Adrenal gland (tissue), 12 donors: ENCODE data around the gene EGLN2. TPM values are rescaled to one million over a fixed set of nuclear protein-coding genes. Genes with fewer than 3 reads are reported as not detected.
A peak's percentile ranks its signal among the peaks of the same experiment; 100 is the strongest.

Source experiments
- DNase-seq, 7 donors: peaks; one replicate each; pipeline ENCODE4 v3.0.0-alpha.2; 2019 to 2020
- H3K27ac ChIP-seq, 5 donors: fragments of 200-600 bp; sonication (generic) in 4 of 5; 1 replicate in 3 of 5; 2 replicates in 2 of 5; pipeline versions ENCODE4 v1.5.1 to v1.8.0; 2016 to 2020; ENCODE audit warnings: mild to moderate bottlenecking in 1 of 5
- H3K27me3 ChIP-seq: fragments of 200-600 bp; 2 replicates; pipeline ENCODE4 v1.8.0; 2021
- H3K36me3 ChIP-seq, 2 donors: fragments of 200-600 bp; replicated peaks in 1 of 2; 1 replicate in 1 of 2; 2 replicates in 1 of 2; pipeline versions ENCODE4 v1.5.1 to v1.8.0; 2018 to 2022
- H3K4me1 ChIP-seq, 2 donors: fragments of 200-600 bp; replicated peaks in 1 of 2; 1 replicate in 1 of 2; 2 replicates in 1 of 2; pipeline versions ENCODE4 v1.5.1 to v1.8.0; 2018 to 2021
- H3K4me3 ChIP-seq, 4 donors: fragments of 200-600 bp; sonication (generic) in 3 of 4; one replicate each; pipeline ENCODE4 v1.5.1; 2016 to 2018
- H3K9me3 ChIP-seq, 3 donors: fragments of 200-600 bp; sonication (generic) in 1 of 3; replicated peaks in 1 of 3; 1 replicate in 2 of 3; 2 replicates in 1 of 3; pipeline versions ENCODE4 v1.5.1 to v1.8.0; 2016 to 2021
- POLR2A ChIP-seq, 2 donors: fragments of 450-650 bp; IDR thresholded peaks; one replicate each; pipeline ENCODE4 v1.6.1; 2017; ENCODE audit warnings: antibody characterized with exemption in 2 of 2, mild to moderate bottlenecking in 2 of 2, moderate library complexity in 1 of 2
- WGBS, 4 donors: extraction: QIAGEN DNeasy Blood & Tissue Kit in 2 of 4; methylation state at CpG; one replicate each; pipeline versions ENCODE4 v1.1.5 to v1.1.7; 2013 to 2017; 5-methylcytosine and 5-hydroxymethylcytosine counted together
- intact Hi-C, 2 donors: fragments of 100-400 bp; cut with DNase I; formaldehyde crosslinking; loops; one replicate each; pipeline versions ENCODE4 v1.14.1 to v1.15.0; 2022 to 2023
- polyA plus RNA-seq, 3 donors: library from polyadenylated mRNA; stranded (reverse); fragments of 200-250 nt in 2 of 3; fragments of 350-450 nt in 1 of 3; fragmentation: Illumina TruSeq in 1 of 3; extraction: RNeasy Lipid Tissue Mini Kit (QIAGEN cat#74804) in 1 of 3; gene quantifications; one replicate each; pipeline ENCODE4 v1.2.3, GENCODE V29; 2013 to 2014
- total RNA-seq, 9 donors: library from RNA; depleted of rRNA in 4 of 9; stranded (reverse); fragments of >200 nt in 4 of 9; fragments of 120-200 nt in 1 of 9; fragmentation: NEBNext Ultra II Directional in 1 of 9; extraction: Animal tissue kit (Norgen Biotek cat#: 25700) in 1 of 9; gene quantifications; one replicate each; pipeline versions ENCODE4 v1.1.0 to v1.2.4, GENCODE V29; 2013 to 2023
- TF ChIP-seq, protein P1 (sequence below), 6 experiments: fragments of 450-650 bp in 4 of 6; fragments of 200-600 bp in 2 of 6; sonication (generic) in 1 of 6; IDR thresholded peaks; 1 replicate in 5 of 6; 2 replicates in 1 of 6; pipeline versions ENCODE4 v1.5.1 to v1.8.0; 2016 to 2021; ENCODE audit warnings: antibody characterized with exemption in 6 of 6, mild to moderate bottlenecking in 2 of 6, moderate library complexity in 1 of 6
- donor health status: healthy with polysubstance abuse.
- donor health status: Bipolar disorder and iron deficiency.
- donor health status: DM: yes; HTN: yes; CAD: no.
- donor health status: DM: no; HTN: no; CAD: no.
- donor health status: DM: no; HTN: no; CAD: no.
- donor health status: DM: yes; HTN: yes; CAD: no.

Gene EGLN2
- total and polyA plus RNA-seq, 12 donors = 53.1 to 169 (median 104) TPM

GRCh38 chr19:40755791-40756190, 43.2 kb upstream of the EGLN2 start:
- intact Hi-C loops = no loop called here
- DNase-seq = no peak
- H3K27me3 ChIP-seq = no peaks in the 10 kb centered on the region
- H3K9me3 ChIP-seq = no peaks in the 10 kb centered on the region
- no peak for TF ChIP-seq POLR2A (IDR thresholded peaks at IDR 0.05)
- TF ChIP-seq, protein P1, sequence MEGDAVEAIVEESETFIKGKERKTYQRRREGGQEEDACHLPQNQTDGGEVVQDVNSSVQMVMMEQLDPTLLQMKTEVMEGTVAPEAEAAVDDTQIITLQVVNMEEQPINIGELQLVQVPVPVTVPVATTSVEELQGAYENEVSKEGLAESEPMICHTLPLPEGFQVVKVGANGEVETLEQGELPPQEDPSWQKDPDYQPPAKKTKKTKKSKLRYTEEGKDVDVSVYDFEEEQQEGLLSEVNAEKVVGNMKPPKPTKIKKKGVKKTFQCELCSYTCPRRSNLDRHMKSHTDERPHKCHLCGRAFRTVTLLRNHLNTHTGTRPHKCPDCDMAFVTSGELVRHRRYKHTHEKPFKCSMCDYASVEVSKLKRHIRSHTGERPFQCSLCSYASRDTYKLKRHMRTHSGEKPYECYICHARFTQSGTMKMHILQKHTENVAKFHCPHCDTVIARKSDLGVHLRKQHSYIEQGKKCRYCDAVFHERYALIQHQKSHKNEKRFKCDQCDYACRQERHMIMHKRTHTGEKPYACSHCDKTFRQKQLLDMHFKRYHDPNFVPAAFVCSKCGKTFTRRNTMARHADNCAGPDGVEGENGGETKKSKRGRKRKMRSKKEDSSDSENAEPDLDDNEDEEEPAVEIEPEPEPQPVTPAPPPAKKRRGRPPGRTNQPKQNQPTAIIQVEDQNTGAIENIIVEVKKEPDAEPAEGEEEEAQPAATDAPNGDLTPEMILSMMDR (IDR thresholded peaks at IDR 0.05) = no peak
- peak overlapping the region in 1 of 5 donors; percentile 39 for H3K27ac ChIP-seq
- no peak overlapping the region for H3K4me3 ChIP-seq
- WGBS, 4 donors = 91 to 98% (median 96%) methylated on average over 6 to 8 of the region's 8 CpGs
- peaks cover 23 to 46% of the 10 kb centered on the region in 2 donors for H3K4me1 ChIP-seq
- H3K36me3 ChIP-seq = peaks cover 0 to 35% of the 10 kb centered on the region in 2 donors

DNA sequence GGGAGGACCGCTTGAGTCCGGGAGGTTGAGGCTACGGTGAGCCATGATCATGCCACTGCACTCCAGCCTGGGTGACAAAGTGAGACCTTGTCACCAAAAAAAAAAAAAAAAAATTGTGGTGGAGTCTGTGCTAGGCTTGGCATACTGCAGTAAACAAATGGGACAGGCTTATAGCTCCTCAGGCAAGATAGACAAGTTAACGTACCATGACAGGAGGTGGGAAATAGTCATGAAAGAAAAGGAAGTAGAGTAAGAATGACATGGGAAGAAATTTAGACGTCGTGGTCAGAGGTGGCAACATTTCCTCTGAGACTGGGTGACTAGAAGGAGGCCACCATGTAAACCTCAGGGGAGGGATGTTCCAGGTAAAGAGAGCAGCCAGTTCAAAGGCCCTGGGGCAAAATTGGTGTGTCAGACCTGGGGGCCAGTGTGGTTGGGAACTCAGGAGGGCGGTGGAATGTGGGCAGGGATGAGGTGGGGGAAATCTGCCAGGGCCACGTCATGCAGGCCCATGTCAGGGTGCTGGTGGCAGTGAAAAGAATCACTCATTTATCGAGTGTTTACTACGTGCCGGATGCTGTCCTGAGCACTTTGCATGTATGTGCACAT, 42.4 kb upstream of the EGLN2 start:
- Histone ChIP-seq H3K4me1 (peaks cover 23 to 46% of the 10 kb centered on the region in 2 donors), H3K36me3 (peaks cover 0 to 43% of the 10 kb centered on the region in 2 donors), H3K9me3 (no peaks in the 10 kb centered on the region), H3K27me3 (no peaks in the 10 kb centered on the region), H3K27ac (no peak overlapping the region), H3K4me3 (no peak overlapping the region)
- TF ChIP-seq, protein P1 (IDR thresholded peaks at IDR 0.05) = no peak
- TF ChIP-seq POLR2A (IDR thresholded peaks at IDR 0.05) = no peak
- 71 to 77% (median 74%) methylated on average over 10 to 11 of the region's 11 CpGs for WGBS, 4 donors
- DNase-seq = no peak
- intact Hi-C loops = no loop called here

- Histone ChIP-seq H3K27ac (no peak overlapping the region), H3K36me3 (peaks cover 0 to 62% of the 10 kb centered on the region in 2 donors), H3K4me1 (peaks cover 13 to 33% of the 10 kb centered on the region in 2 donors), H3K9me3 (no peaks in the 10 kb centered on the region), H3K27me3 (no peaks in the 10 kb centered on the region), H3K4me3 (no peak overlapping the region)
- intact Hi-C loops = no loop called here
- TF ChIP-seq, protein P1 (IDR thresholded peaks at IDR 0.05) = no peak
- TF ChIP-seq POLR2A (IDR thresholded peaks at IDR 0.05) = no peak
- DNase-seq = no peak
- 94 to 100% (median 96%) methylated on average over 3 of the region's 3 CpGs for WGBS, 4 donors
Observed at GRCh38 chr19:40758491-40758890, 40.5 kb upstream of the EGLN2 start.

GRCh38 chr19:40759352-40759751, 39.6 kb upstream of the EGLN2 start:
- peaks cover 0 to 70% of the 10 kb centered on the region in 2 donors for H3K36me3 ChIP-seq
- intact Hi-C loops = no loop called here
- no peaks in the 10 kb centered on the region for H3K27me3 ChIP-seq
- H3K27ac ChIP-seq = no peak overlapping the region
- TF ChIP-seq, protein P1 (IDR thresholded peaks at IDR 0.05) = no peak
- TF ChIP-seq POLR2A (IDR thresholded peaks at IDR 0.05) = no peak
- no peaks in the 10 kb centered on the region for H3K9me3 ChIP-seq
- peaks cover 5 to 24% of the 10 kb centered on the region in 2 donors for H3K4me1 ChIP-seq
- H3K4me3 ChIP-seq = no peak overlapping the region
- 90 to 95% (median 92%) methylated on average over 5 to 13 of the region's 13 CpGs for WGBS, 4 donors
- DNase-seq = no peak
